HG03575 (cell line): Measurements from ENCODE around the gene ARSG.

Source experiments
- ATAC-seq: cut with Tn5 transposase; IDR thresholded peaks from one replicate; pipeline ENCODE4 v1.9.1; 2021; ENCODE audit not compliant: unreplicated experiment, insufficient number of reproducible peaks, low FRiP score; ENCODE audit errors: extremely low read depth

Gene ARSG

DNA sequence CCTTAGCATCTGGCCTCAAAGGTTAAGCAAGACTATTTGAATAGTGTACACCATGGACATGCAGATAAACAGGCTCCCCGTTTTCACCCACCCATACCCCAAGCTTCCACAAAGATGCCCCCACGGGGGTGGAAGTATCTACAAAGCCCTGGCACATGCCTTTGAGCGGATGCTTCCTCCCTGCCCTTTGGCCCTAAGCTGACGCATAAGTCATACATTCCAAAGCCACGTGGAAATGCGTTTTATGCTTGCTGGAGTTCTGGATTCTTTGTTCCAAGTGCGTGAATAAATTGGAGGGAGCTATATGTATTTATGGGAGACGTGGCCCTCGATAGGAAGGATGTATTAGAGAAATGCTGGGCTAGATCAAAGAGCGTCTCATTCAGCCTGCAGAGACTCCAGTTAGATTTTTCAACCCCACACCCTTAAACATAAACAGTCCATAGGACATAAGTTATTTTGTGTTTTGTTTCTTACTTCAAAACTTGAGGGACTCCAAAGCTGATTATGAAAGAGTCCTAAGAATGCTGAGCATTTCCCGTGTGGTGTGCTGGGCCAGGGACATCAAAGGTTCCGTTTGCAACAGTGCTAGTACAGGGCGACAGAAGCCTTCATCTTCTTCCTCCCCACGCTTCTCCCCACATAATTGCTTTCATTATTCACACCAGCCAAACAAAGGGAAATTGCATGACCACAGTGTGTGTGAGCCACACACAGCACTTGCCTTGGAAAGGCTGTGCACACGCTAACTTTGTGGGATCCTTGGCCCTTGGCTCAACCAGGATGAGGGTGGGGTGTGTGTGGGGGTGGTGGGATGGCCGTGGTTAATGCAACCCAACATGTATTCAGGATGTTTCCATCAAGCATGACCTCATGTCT lies 92.4 kb downstream of the ARSG start:
- no peak for ATAC-seq

DNA sequence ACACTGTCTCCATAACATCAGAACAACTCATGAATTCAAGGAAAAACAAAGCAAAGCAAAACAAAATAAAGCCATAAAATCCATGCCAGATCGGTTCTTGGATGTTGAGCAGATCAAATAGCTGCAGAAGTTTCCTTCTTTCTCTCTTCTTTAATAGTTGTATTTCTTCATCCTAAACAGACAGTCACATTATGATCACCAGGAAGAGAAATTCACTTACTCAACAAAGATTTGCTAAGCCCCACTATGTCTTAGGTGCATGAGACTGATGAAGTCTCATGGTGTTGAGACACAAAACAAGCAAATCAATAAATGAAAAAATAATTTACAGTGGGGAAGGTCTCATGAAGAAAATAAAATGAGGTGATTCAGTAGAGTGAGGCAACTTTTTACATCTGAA lies 93.2 kb downstream of the ARSG start:
- ATAC-seq, result no peak

DNA sequence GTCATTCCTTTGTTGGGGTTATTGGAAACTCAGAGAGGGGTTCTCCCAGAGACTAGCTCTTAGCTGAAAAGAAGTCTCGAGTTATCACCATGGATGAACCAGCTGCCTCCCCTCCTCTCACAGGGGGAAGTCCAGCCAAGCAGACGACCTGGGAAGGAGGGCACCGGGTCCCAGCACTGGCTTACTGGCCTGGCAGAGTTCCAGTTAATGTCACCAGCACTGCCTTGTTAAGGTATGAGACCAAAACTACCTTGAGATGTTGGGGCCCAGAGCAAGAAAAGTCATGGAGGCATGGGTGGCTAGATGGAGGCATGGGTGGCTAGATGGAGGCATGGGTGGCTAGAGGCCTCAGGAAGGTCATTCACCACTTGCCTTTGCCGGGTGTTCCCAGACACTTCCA lies 93.6 kb downstream of the ARSG start:
- no peak for ATAC-seq

DNA sequence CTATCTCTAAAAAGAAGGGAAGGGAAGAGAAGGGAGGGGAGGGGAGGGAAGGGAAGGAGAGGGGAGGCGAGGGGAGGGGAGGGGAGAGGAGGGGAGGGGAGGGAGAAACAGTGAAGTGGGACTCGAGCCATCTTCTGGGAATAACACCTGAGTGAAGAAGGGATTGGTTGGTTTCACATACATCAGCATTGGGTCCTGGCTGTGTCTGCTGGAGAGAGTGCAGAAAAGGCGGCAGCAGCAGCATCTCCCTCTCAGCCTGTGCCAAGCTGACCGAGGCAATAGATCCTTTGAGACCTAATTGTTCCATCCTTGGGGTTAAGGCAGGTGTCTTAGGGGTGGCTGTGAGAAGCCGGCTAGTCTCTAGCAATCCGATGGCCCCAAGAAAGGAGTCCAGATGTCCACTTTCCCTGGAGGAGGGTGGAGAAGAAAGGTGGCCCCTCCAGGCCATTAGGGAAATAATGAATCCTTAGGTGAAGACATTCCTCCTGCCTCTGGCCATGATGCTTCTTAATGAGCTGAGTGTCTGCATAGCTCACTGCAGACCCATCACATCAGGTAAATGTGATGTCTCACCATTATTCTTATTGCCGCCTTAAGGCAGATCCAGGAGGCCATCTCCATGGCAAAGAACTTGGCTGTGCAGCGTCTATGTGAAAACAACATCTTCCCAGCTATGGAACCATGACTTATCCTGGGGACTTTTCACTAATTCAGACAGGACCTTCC lies 94.4 kb downstream of the ARSG start:
- ATAC-seq, result no peak

DNA sequence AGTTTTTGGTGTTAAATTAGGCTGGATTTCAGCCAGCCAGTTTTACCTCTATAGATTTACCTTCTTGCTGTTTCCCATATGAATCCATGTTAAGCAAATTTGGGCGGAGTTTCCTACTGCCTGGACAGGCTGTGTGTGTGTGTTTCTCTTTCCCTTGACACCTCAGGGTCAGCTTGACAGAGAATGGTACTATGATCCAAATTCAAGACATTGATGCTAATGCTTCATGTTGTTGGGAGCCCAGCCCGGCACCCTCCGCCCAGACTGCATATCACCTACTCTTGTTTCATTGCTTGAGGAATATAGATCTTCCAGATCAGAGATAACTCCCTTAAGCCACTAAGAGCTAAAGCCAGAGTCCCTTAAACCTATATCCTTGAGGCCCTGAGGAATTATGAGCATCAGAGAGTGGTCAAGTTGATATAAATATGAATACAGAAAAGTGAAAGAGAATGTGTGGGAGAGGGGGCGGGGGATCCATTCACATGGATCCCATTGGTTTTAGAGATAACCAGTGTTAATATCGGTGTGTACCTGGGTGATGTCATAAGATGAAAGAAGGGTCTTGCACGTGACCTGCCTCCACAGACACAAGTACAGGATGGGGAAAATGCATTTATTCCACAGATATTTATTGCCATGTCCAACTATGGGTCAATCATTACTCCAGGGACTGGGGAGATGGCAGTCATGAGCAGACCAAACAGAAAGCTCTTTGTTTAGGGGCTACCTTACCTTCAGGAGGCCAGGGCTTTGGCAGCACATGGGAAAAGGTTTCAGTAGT lies 96.3 kb downstream of the ARSG start:
- no peak for ATAC-seq

DNA sequence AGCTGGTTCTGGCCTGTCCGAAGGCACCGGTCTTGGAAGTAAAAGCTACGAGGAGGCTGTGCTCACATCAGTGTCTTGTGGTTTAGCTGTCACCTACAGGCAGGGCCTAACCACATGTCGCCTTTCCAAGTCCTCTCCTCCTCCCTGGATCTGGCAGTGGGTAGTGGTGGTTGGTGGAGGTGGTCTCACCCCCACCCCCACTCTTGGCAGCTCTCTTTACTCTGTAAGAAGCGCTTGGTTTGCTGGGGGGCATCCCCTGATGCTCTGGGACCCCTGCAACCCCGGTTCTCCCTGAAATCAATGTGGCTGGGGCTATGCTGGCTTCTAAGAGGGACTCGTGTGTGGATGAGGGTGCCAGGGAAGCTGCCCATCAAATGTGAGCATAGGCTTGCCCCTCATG lies 97.7 kb downstream of the ARSG start:
- no peak for ATAC-seq

DNA sequence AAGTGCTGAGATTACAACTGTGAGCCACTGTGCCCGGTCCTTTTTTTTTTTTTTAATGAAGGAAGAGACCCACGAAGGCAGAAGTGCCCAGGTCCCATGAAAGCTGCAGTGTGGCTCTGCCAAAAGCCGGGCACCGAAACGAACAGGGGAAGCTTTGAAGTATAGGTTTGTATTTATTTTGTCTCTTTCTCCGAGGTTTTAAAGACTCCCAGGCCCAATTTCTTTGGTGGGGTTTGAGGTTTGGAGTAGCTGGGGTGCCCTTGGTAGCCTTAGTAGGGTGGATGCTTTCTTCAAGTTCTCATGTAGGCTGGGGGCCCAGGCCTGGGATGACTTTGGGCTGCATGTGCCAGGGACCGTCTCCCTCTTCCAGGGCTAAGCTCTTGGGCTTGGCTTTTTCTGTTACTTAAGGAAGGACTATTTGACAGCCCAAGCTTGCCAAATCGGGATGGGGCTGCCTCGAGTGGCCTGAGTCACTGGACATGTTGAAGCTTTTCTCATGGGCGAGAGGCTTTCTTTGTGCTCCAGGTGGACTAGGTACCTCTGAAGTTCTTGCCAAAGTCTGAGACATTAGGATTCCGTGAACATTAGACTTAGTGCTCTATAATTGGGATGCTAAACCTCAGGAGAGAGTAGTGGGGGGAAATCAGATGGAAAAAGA lies 99.7 kb downstream of the ARSG start:
- ATAC-seq, result no peak

DNA sequence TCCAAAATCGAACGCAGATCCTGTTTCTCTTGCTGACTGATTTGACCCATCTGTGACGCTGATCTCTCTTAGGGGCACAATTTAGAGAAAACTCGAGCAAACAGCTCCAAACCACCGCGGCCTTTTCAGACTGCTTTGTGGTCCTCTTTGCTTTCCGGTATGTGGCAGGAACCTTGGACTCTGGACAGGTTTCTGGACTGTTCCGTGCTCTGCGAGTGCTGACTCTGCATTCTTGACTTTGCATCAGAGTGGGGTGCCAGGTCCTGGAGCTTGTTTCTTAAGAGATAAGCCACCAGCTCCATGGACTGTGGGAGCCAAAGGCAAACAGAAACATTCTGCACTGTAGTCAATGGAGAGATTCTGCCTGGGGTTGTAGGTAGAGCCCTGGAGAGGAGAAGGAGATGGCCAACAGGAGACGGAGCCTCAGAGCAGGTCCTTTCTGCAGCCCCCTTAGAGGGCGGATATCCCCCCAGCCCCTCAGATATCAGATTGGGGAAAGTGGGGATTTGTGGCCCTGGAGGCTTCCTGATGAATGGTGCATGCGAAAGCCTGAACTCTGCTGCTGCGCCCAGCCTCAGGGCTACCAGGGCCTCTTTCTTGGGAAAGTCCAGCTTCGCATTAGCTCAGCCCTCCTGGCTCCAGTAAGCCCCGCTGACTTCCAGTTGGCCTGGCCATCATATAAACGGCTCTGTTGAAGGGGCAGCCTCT lies 100.4 kb downstream of the ARSG start:
- no peak for ATAC-seq

DNA sequence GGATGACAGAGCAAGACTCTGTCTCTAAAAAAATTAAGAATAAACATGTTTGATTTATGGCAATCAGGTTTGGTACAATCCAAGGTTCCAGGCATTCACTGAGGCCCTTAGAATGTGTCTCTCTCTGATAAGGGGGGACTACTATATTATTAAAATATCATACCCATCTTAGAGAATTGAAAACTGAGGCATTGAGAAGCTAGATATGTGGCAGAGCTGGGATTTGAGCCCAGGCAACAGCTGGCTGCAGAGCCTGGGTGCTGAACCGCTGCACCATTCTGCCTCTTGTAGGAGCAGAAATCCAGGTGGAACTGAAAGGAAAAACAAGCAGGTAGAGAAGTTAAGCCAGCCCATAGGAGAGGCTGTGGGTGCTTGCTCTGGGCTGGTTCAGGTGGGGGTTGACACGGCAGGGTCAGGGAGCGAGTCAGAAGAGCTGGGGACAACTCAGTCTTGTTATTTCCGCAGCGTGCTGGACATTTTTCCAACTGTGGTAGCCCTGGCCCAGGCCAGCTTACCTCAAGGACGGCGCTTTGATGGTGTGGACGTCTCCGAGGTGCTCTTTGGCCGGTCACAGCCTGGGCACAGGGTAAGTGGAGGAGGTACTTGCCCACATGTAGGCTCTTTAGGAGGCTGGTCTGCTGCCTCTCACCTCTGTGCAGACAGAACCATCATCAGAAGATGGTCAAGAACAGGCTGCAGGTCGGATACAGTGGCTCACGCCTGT lies 103.5 kb downstream of the ARSG start:
- ATAC-seq, result no peak

DNA sequence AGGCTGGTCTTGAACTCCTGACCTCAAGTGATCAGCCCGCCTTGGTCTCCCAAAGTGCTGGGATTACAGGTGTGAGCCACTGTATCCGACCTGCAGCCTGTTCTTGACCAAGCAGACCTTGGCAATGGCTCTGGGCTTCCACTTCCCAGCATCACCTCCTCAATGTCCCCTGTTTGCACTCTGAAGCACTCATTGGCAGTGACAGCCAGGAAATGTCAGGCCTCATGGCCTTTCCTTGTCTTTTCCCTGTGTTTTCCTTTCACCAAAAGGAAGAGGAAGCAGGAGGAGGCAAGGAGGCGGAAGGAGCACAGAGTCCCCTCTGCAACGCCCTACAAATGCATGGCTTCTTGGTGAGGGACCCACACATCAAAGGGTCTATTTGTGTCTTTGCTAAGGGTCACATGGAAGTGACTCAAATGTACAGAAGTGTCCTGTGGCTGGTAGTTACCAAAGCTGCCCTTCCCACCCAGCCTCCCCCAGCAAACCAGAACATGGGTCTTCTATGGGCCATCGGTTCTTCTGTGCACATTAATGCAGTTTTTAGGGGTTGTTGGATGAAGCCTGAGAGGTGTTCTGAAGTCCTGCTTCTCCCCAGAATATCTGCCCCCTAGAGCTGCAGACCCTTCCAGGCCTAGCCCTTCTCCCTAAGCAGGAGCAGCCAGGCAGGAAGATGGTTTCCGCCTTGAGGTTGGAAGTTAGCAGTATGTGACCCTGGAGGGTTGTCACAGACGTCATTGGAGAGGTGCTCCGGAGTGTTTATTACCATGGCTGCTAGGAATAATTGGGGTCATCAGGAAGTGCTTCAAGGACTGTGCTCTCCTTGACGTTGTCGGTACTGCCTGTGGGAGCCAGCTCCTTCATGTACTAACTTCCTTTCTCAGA lies 105.2 kb downstream of the ARSG start:
- no peak for ATAC-seq

DNA sequence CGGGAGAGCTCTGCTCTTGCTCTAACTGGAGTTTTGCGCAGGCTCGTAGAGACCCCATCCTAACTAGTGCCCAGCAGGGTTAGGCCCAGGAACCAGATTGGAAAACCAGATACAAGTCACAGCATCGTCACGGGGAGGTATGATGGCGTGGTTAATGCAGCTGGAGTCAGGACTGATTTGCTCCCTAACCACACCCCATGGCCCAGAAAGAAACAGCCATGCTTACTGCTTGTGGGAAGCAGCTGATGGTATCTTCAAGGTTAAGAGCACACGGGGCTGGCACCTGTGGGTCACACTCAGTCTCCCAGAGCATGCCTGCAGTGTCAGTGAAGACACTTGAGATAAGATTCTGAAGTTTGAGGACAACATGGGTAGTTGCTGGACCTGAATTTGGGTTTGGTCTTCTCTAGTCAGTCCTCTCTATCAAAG lies 105.8 kb downstream of the ARSG start:
- no peak for ATAC-seq

DNA sequence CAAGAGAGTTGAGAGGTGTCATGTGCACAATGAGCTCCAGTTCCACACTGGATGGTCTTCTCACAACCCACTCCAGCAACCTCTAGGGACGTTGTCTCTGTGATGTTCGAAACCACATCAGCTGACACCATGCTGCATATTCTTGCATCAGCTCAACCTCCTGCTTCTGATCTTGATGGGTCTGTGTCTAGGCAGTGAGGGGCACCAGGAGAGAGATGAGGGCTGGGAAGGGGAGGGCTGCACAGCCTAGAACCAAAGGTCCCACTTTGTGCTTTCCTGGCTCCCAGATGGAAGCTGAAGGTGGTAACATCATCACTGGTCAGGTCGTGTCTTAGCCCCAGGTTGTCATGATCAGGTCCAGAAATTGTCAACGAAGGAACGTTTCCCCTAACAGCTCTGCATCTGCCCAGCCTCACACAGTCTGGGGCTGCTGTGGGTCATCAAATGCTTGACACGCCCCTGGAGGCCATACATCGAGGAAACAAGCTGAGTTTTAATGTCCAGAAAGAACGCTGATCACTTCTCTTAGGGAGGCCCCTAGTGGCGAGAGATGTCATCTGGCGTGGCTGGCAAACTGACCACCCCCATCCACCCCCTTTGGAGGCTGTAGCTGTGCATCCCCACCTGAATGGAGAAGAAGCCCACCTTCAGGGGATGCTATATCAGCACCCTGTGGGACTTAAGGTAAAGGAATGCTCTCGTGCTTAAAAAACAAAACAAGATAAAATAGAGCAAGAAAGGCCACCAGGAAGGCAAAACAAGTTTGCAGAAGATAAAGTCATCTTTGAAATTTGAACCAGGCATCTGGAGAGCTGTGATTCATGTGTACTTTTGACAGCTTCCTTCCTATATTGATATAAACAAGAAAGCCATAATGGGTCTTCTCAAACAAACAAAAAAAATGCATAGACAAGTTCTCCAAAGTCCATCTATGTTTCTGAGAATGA lies 107.7 kb downstream of the ARSG start:
- no peak for ATAC-seq

DNA sequence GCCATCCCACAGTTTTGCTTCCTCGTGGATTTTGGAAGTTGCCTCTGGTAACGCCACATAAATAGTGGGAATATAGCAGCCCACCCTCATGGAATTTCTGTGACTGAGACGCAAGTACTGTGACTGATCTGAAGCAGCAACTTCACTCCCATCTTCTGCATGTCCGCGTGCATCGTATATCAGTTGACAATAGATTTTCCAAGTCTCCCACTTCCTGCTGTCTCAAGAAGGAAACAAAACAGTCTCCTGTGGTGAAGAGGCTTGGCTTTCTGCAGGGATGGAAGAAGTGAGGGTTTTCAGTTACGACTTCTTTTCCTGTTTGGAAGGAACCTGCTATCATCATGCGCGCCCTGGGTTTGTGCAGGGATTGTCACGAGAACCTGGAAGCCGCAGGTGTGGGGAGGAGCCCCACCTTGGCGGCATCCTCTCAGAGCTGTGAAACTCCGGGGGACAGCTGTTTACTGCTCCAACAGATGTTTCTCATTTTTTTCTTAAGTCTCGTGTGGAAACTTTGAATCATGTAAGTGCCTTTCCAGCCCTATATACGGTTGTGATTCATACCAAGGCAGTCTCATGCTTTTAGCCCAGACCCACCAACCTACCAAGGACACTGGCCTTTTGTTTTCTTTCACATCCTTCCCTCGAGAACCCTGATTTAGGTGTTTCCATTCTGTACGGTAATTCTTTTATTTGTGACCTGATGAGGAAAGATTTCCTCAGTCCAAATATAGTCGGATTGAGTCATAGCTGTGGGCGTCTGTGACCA lies 108.5 kb downstream of the ARSG start:
- ATAC-seq, result no peak

DNA sequence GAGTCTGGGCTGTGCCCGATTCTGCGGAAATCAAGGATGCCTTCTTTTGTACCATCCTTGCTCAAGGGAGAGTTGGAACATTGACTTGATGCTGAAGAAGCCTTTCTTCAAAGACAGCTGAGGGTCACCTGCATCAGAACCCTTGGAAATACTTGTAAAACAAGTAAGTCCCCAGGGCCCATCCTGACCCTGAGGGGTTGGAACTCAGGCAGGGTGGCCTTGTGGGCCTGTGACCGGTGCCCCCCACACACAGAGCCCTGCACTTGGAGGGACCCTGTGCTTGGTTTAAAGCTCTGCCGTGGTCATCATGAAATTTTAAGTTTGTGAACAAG lies 109.1 kb downstream of the ARSG start:
- no peak for ATAC-seq

DNA sequence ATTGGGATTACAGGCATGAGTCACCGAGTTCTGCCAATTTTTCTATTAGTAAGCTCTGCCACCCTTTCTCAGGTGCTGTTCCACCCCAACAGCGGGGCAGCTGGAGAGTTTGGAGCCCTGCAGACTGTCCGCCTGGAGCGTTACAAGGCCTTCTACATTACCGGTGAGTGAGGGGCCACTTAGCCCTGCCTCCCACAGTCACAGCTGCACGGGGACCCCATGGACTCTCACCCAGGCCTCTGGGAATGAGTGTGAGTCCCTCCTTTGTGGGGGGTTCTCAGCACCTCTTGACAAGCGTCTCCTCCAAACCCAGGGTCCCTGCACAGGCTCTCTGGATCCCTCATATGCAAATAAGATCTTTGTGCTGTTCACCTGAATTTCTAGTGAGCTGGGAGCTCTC lies 110.0 kb downstream of the ARSG start:
- ATAC-seq, result no peak

DNA sequence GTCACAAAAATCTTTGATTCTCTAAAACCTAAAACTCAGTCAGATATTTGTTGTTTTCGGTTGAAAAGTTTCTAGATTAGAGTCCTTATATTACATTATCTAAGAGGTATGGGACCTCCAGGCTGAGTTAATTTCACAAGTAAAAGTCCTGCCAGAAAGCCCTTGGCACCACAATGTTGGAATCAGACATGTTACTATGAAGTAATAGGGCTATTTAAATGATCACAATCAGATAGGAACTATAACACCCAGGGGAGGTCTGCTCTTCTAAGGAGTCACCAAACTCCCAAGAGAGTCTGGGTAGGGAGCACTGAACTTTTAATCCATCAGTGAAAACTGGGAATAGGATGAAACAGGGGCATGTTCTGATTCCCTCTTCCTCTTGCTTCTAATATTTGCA lies 111.8 kb downstream of the ARSG start:
- no peak for ATAC-seq
